PC-3 (cell line): ENCODE measurements around the gene UBAC2. TPM values are rescaled to one million over a fixed set of nuclear protein-coding genes. Genes with fewer than 3 reads are reported as not detected.

ENCODE experiments used
- ATAC-seq: fragments of 200-7000 bp; cut with Tn5 transposase; 2 replicates; pipeline ENCODE4 v1.9.1; 2020; ENCODE audit warnings: mild to moderate bottlenecking, moderate library complexity
- BruUV-seq: library from RNA; stranded (reverse); fragments of 400-500 nt; replicated peaks from 2 replicates; lab custom pipeline; 2021; lab: Mats Ljungman, UMichigan
- CTCF ChIA-PET: fragments of 300-600 bp; sonication (Branson Sonifier 250); formaldehyde crosslinking; loops from one replicate; lab custom pipeline; 2022; ENCODE audit warnings: antibody characterized with exemption; lab: Charles Lee
- POLR2A ChIA-PET: fragments of 300-600 bp; sonication (Branson Sonifier 250); formaldehyde crosslinking; loops from one replicate; lab custom pipeline; 2022; ENCODE audit warnings: antibody characterized with exemption; ENCODE audit not compliant: unreplicated experiment; lab: Charles Lee
- DNase-seq: peaks from one replicate; pipeline ENCODE4 v3.0.0-alpha.2; 2015
- H2AFZ ChIP-seq: fragments of 300-600 bp; sonication (generic); 2 replicates; pipeline ENCODE4 v1.6.0; 2016; ENCODE audit warnings: antibody characterized with exemption, low read length
- H3F3A ChIP-seq: fragments of 300-600 bp; sonication (generic); one replicate; pipeline ENCODE4 v1.6.0; 2017; ENCODE audit warnings: antibody characterized with exemption, low read length, control low read depth, mild to moderate bottlenecking; ENCODE audit not compliant: unreplicated experiment
- H3K27ac ChIP-seq: fragments of 300-600 bp; sonication (generic); 2 replicates; pipeline ENCODE4 v1.5.1; 2016; ENCODE audit warnings: mild to moderate bottlenecking, low read length
- H3K27me3 ChIP-seq: fragments of 300-600 bp; sonication (generic); 2 replicates; pipeline ENCODE4 v1.6.1; 2016; ENCODE audit warnings: low read length, mixed read lengths
- H3K36me3 ChIP-seq: fragments of 300-600 bp; sonication (generic); 2 replicates; pipeline ENCODE4 v1.6.1; 2016; ENCODE audit warnings: low read depth, mixed run types, low read length, mixed read lengths
- H3K4me1 ChIP-seq: fragments of 300-600 bp; sonication (generic); 2 replicates; pipeline ENCODE4 v1.5.1; 2016; ENCODE audit warnings: low read length; ENCODE audit not compliant: insufficient read depth
- H3K4me2 ChIP-seq: fragments of 300-600 bp; sonication (generic); 2 replicates; pipeline ENCODE4 v1.6.0; 2016; ENCODE audit warnings: low read length
- H3K4me3 ChIP-seq: fragments of 300-600 bp; sonication (generic); 2 replicates; pipeline ENCODE4 v1.5.1; 2016; ENCODE audit warnings: mild to moderate bottlenecking, low read length, mixed read lengths
- H3K79me2 ChIP-seq: fragments of 300-600 bp; sonication (generic); 2 replicates; pipeline ENCODE4 v1.6.1; 2017; ENCODE audit warnings: low read length, mixed read lengths
- H3K9ac ChIP-seq: fragments of 300-600 bp; sonication (generic); 2 replicates; pipeline ENCODE4 v1.6.0; 2016; ENCODE audit warnings: mild to moderate bottlenecking, low read length
- H3K9me2 ChIP-seq: fragments of 300-600 bp; sonication (generic); replicated peaks from 2 replicates; pipeline ENCODE4 v1.6.1; 2016; ENCODE audit warnings: mixed run types, low read length, mixed read lengths
- H3K9me3 ChIP-seq: fragments of 300-600 bp; sonication (generic); 2 replicates; pipeline ENCODE4 v1.6.1; 2016; ENCODE audit warnings: low read length, mixed read lengths
- H4K20me1 ChIP-seq: fragments of 300-600 bp; sonication (generic); 2 replicates; pipeline ENCODE4 v1.6.1; 2016; ENCODE audit warnings: low read length, mixed read lengths
- CTCF ChIP-seq: fragments of 300-600 bp; sonication (generic); conservative IDR thresholded peaks from 2 replicates; pipeline ENCODE4 v1.5.1; 2017; ENCODE audit warnings: antibody characterized with exemption, low read depth, mild to moderate bottlenecking, low read length
- EZH2 ChIP-seq: fragments of 300-600 bp; sonication (generic); IDR thresholded peaks from one replicate; pipeline ENCODE4 v1.6.1; 2017; ENCODE audit warnings: antibody characterized with exemption, mild to moderate bottlenecking, low read length; ENCODE audit not compliant: unreplicated experiment
- EZH2phosphoT487 ChIP-seq: fragments of 300-600 bp; sonication (generic); IDR thresholded peaks from 2 replicates; pipeline ENCODE4 v1.6.1; 2018; ENCODE audit warnings: mild to moderate bottlenecking, antibody characterized with exemption, low read length, borderline replicate concordance
- intact Hi-C: fragments of 100-400 bp; cut with micrococcal nuclease; formaldehyde crosslinking; loops from 2 replicates; pipeline ENCODE4 v1.9.0; 2023
- total RNA-seq: library from RNA; depleted of rRNA; stranded (reverse); fragments of >200 nt; gene quantifications from 2 replicates; pipeline ENCODE4 v1.2.3, GENCODE V29; 2014

Gene UBAC2
- total RNA-seq, 1 experiment from 2014 or later: 34.5 TPM

- TF ChIP-seq EZH2: no peak
- no peak for TF ChIP-seq EZH2phosphoT487
- TF ChIP-seq CTCF: no peak
These were observed 229.0 kb downstream of the UBAC2 start for GRCh38 chr13:99429670-99430069.

GRCh38 chr13:99431927-99432608, 231.4 kb downstream of the UBAC2 start:
- no peak; the same call in 1 of the 2 replicates for ATAC-seq
- Histone ChIP-seq H3K9ac (peak overlapping the region; percentile 69; the same call in 1 of the 2 replicates), H3K9me3 (no peaks in the 10 kb centered on the region), H3K79me2 (no peaks in the 10 kb centered on the region), H3K36me3 (peaks cover 2% of the 10 kb centered on the region; the same call in 1 of the 2 replicates), H4K20me1 (no peaks in the 10 kb centered on the region), H3K27ac (peak overlapping the region; percentile 79), H3K4me1 (peaks cover 13% of the 10 kb centered on the region), H2AFZ (peak overlapping the region; percentile 76; the same call in 1 of the 2 replicates), H3K9me2 (no peaks in the 10 kb centered on the region), H3K27me3 (no peaks in the 10 kb centered on the region), H3K4me3 (peak overlapping the region; percentile 57; the same call in 1 of the 2 replicates), H3F3A (no peaks in the 10 kb centered on the region), H3K4me2 (peak overlapping the region; percentile 79)
- intact Hi-C loops: no loop called here
- ChIA-PET POLR2A (no interaction called here), CTCF (no interaction called here)
- no peak for DNase-seq
- no TSS peak for BruUV-seq
- TF ChIP-seq EZH2: no peak
- TF ChIP-seq CTCF: no peak
- no peak for TF ChIP-seq EZH2phosphoT487

More at GRCh38 chr13:99429670-99430069, 229.0 kb downstream of the UBAC2 start:
- no peak for DNase-seq
- no peaks in the 10 kb centered on the region for H3F3A ChIP-seq
- H4K20me1 ChIP-seq: no peaks in the 10 kb centered on the region
- H3K9me3 ChIP-seq: no peaks in the 10 kb centered on the region
- ATAC-seq: no peak
- H3K36me3 ChIP-seq: no peaks in the 10 kb centered on the region
- ChIA-PET POLR2A (no interaction called here), CTCF (no interaction called here)
- no peak overlapping the region for H3K4me3 ChIP-seq
- H3K27me3 ChIP-seq: no peaks in the 10 kb centered on the region
- H3K79me2 ChIP-seq: no peaks in the 10 kb centered on the region
- no peak overlapping the region for H2AFZ ChIP-seq
- no peak overlapping the region for H3K4me2 ChIP-seq
- no peak overlapping the region for H3K9ac ChIP-seq
- intact Hi-C loops: no loop called here
- BruUV-seq: no TSS peak
- H3K27ac ChIP-seq: no peak overlapping the region
- no peaks in the 10 kb centered on the region for H3K9me2 ChIP-seq
- peaks cover 13% of the 10 kb centered on the region for H3K4me1 ChIP-seq
